HG03196 (cell line): ENCODE results near the gene C13orf46.

ENCODE experiments used
- ATAC-seq: cut with Tn5 transposase; IDR thresholded peaks from one replicate; pipeline ENCODE4 v1.9.1; 2021; ENCODE audit not compliant: unreplicated experiment

The C13orf46 gene

GRCh38 chr13:113927661-113928581, 46.0 kb downstream of the C13orf46 start:
- ATAC-seq, result no peak

- no peak for ATAC-seq
These were observed 46.8 kb downstream of the C13orf46 start for GRCh38 chr13:113926951-113927660.

GRCh38 chr13:113926301-113926761, 47.5 kb downstream of the C13orf46 start:
- no peak for ATAC-seq

- ATAC-seq, result no peak
These were observed 49.5 kb downstream of the C13orf46 start for GRCh38 chr13:113924184-113924901.

GRCh38 chr13:113923376-113924063, 50.4 kb downstream of the C13orf46 start:
- no peak for ATAC-seq

- no peak for ATAC-seq
These were observed 51.3 kb downstream of the C13orf46 start for GRCh38 chr13:113922412-113923118.

- no peak for ATAC-seq
These were observed 52.1 kb downstream of the C13orf46 start for GRCh38 chr13:113921763-113922162.

GRCh38 chr13:113920606-113921286, 53.1 kb downstream of the C13orf46 start:
- no peak for ATAC-seq

GRCh38 chr13:113919761-113920559, 53.9 kb downstream of the C13orf46 start:
- no peak for ATAC-seq

GRCh38 chr13:113918981-113919701, 54.7 kb downstream of the C13orf46 start:
- ATAC-seq, result no peak

GRCh38 chr13:113918580-113918979, 55.3 kb downstream of the C13orf46 start:
- ATAC-seq, result no peak

- ATAC-seq, result no peak
These were observed 56.1 kb downstream of the C13orf46 start for GRCh38 chr13:113917594-113918371.

GRCh38 chr13:113917096-113917495, 56.8 kb downstream of the C13orf46 start:
- ATAC-seq, result no peak

GRCh38 chr13:113916330-113916815, 57.5 kb downstream of the C13orf46 start:
- ATAC-seq, result no peak

GRCh38 chr13:113915786-113916329, 58.0 kb downstream of the C13orf46 start:
- ATAC-seq, result no peak

GRCh38 chr13:113915012-113915763, 58.7 kb downstream of the C13orf46 start:
- ATAC-seq, result no peak
